Activated CD4-positive, alpha-beta T cell treated with anti-CD3 and anti-CD28 coated beads for 36 hours (primary cell): ENCODE data around the gene MADCAM1. TPM values are rescaled to one million over a fixed set of nuclear protein-coding genes. Genes with fewer than 3 reads are reported as not detected.

Source experiments
- ATAC-seq: fragments of 200-7000 bp; cut with Tn5 transposase; one replicate; pipeline ENCODE4 v1.10.0; 2021; ENCODE audit warnings: mild to moderate bottlenecking, moderate library complexity
- CTCF ChIA-PET: fragments of 350-600 bp; sonication (Branson Sonifier 250); formaldehyde crosslinking; loops from one replicate; lab custom pipeline; 2021; ENCODE audit warnings: antibody characterized with exemption; lab: Charles Lee
- POLR2A ChIA-PET: fragments of 350-600 bp; sonication (Branson Sonifier 250); formaldehyde crosslinking; loops from one replicate; lab custom pipeline; 2021; ENCODE audit warnings: antibody characterized with exemption, inconsistent platforms; lab: Charles Lee
- DNase-seq: peaks from one replicate; pipeline ENCODE4 v3.0.0-alpha.2; 2020
- H3K27ac Mint-ChIP-seq: one replicate; pipeline ENCODE4 v1.8.0; 2021; ENCODE audit warnings: mixed read lengths
- H3K27me3 Mint-ChIP-seq: one replicate; pipeline ENCODE4 v1.8.0; 2021; ENCODE audit warnings: mixed read lengths
- H3K36me3 Mint-ChIP-seq: one replicate; pipeline ENCODE4 v1.8.0; 2021; ENCODE audit warnings: low read depth, mixed read lengths
- H3K4me1 Mint-ChIP-seq: one replicate; pipeline ENCODE4 v1.8.0; 2021; ENCODE audit warnings: mixed read lengths
- H3K4me3 Mint-ChIP-seq: one replicate; pipeline ENCODE4 v1.8.0; 2021; ENCODE audit warnings: mild to moderate bottlenecking, moderate library complexity, mixed read lengths
- H3K9me3 Mint-ChIP-seq: one replicate; pipeline ENCODE4 v1.8.0; 2021; ENCODE audit warnings: low read depth, mixed read lengths
- intact Hi-C, 2 experiments: fragments of 100-400 bp; cut with DNase I in 1 of 2; cut with micrococcal nuclease in 1 of 2; formaldehyde crosslinking; loops; one replicate each; pipeline versions ENCODE4 v1.14.2 to v1.15.1; 2022 to 2024; cut with DNase I, micrococcal nuclease
- total RNA-seq, 2 experiments: library from RNA; stranded (reverse); gene quantifications; one replicate each; pipeline ENCODE4 v1.2.3, GENCODE V29; 2021

The MADCAM1 gene
- total RNA-seq, 2 experiments from 2014 or later = 0.14 TPM; not detected in 1

- intact Hi-C loops = no loop called here
- ATAC-seq = no peak
- Mint-ChIP-seq H3K36me3 (peaks cover 7% of the 10 kb centered on the region), H3K4me1 (peaks cover 18% of the 10 kb centered on the region), H3K27me3 (no peaks in the 10 kb centered on the region), H3K4me3 (no peak overlapping the region), H3K27ac (no peak overlapping the region), H3K9me3 (no peaks in the 10 kb centered on the region)
- CTCF ChIA-PET = no interaction called here
- POLR2A ChIA-PET = no interaction called here
- no peak for DNase-seq
These were observed 42.5 kb downstream of the MADCAM1 start for GRCh38 chr19:538641-539428.

- intact Hi-C loops = no loop called here
- ATAC-seq (no peak), DNase-seq (no peak)
- ChIA-PET CTCF (no interaction called here), POLR2A (no interaction called here)
- Mint-ChIP-seq H3K9me3 (no peaks in the 10 kb centered on the region), H3K4me1 (peaks cover 18% of the 10 kb centered on the region), H3K36me3 (peaks cover 7% of the 10 kb centered on the region), H3K27me3 (no peaks in the 10 kb centered on the region), H3K27ac (no peak overlapping the region), H3K4me3 (no peak overlapping the region)
These were observed 43.2 kb downstream of the MADCAM1 start for GRCh38 chr19:539429-540030.

GRCh38 chr19:540867-541637 lies 44.8 kb downstream of the MADCAM1 start:
- peaks cover 7% of the 10 kb centered on the region for H3K36me3 Mint-ChIP-seq
- ChIA-PET POLR2A (no interaction called here), CTCF (no interaction called here)
- DNase-seq = no peak
- ATAC-seq = no peak
- no peak overlapping the region for H3K27ac Mint-ChIP-seq
- peaks cover 20% of the 10 kb centered on the region for H3K4me1 Mint-ChIP-seq
- intact Hi-C loops = no loop called here
- no peaks in the 10 kb centered on the region for H3K9me3 Mint-ChIP-seq
- no peak overlapping the region for H3K4me3 Mint-ChIP-seq
- H3K27me3 Mint-ChIP-seq = no peaks in the 10 kb centered on the region

- no peak overlapping the region for H3K27ac Mint-ChIP-seq
- H3K27me3 Mint-ChIP-seq = no peaks in the 10 kb centered on the region
- H3K36me3 Mint-ChIP-seq = peaks cover 7% of the 10 kb centered on the region
- DNase-seq (no peak), ATAC-seq (no peak)
- ChIA-PET POLR2A (interaction anchor here (0.6 kb wide), 1 partner anchor 27 kb away, joined by 3 read pairs; no protein-coding TSS in a partner anchor), CTCF (interaction anchor here (1.1 kb wide), 1 partner anchor 9 kb away, joined by 3 read pairs; no protein-coding TSS in a partner anchor)
- intact Hi-C loops = no loop called here
- H3K9me3 Mint-ChIP-seq = no peaks in the 10 kb centered on the region
- peaks cover 20% of the 10 kb centered on the region for H3K4me1 Mint-ChIP-seq
- H3K4me3 Mint-ChIP-seq = no peak overlapping the region
These were observed 45.4 kb downstream of the MADCAM1 start for GRCh38 chr19:541699-542098.

GRCh38 chr19:542173-542866 lies 46.0 kb downstream of the MADCAM1 start:
- H3K27ac Mint-ChIP-seq = no peak overlapping the region
- intact Hi-C loops = no loop called here
- ATAC-seq (no peak), DNase-seq (no peak)
- ChIA-PET POLR2A (interaction anchor here (0.6 kb wide), 1 partner anchor 27 kb away, joined by 3 read pairs; no protein-coding TSS in a partner anchor), CTCF (interaction anchor here (0.5 to 1.1 kb wide), 2 partner anchors 10 to 85 kb away, joined by 3 read pairs; no protein-coding TSS in a partner anchor)
- H3K27me3 Mint-ChIP-seq = no peaks in the 10 kb centered on the region
- no peak overlapping the region for H3K4me3 Mint-ChIP-seq
- H3K4me1 Mint-ChIP-seq = peaks cover 20% of the 10 kb centered on the region
- H3K36me3 Mint-ChIP-seq = peaks cover 7% of the 10 kb centered on the region
- H3K9me3 Mint-ChIP-seq = no peaks in the 10 kb centered on the region

- H3K9me3 Mint-ChIP-seq = no peaks in the 10 kb centered on the region
- no peaks in the 10 kb centered on the region for H3K27me3 Mint-ChIP-seq
- ChIA-PET POLR2A (no interaction called here), CTCF (interaction anchor here (0.6 kb wide), 1 partner anchor 58 kb away, joined by 4 read pairs; no protein-coding TSS in a partner anchor)
- intact Hi-C loops = loop anchor here in 1 of 2 experiments (1.0 kb wide), 1 partner anchor 28 kb away; the partner anchor contains the start of gene BSG
- ATAC-seq = peak; percentile 96
- H3K27ac Mint-ChIP-seq = peak within 1 kb of the TSS; percentile 86
- peak; percentile 84 for DNase-seq
- peaks cover 10% of the 10 kb centered on the region for H3K36me3 Mint-ChIP-seq
- peaks cover 20% of the 10 kb centered on the region for H3K4me1 Mint-ChIP-seq
- peak within 1 kb of the TSS; percentile 73 for H3K4me3 Mint-ChIP-seq
These were observed 47.8 kb downstream of the MADCAM1 start, which contains the start of gene GZMM for GRCh38 chr19:543910-544608. GZMM (plus strand) TSS chr19:544053; CDS start chr19:544072, 19 bp downstream.

GRCh38 chr19:547117-547516 lies 50.8 kb downstream of the MADCAM1 start:
- Mint-ChIP-seq H3K4me1 (peaks cover 20% of the 10 kb centered on the region), H3K9me3 (no peaks in the 10 kb centered on the region), H3K27me3 (no peaks in the 10 kb centered on the region), H3K27ac (no peak overlapping the region), H3K4me3 (no peak overlapping the region), H3K36me3 (peaks cover 10% of the 10 kb centered on the region)
- POLR2A ChIA-PET = interaction anchor here (0.7 kb wide), 1 partner anchor 19 kb away, joined by 3 read pairs; no protein-coding TSS in a partner anchor
- DNase-seq = no peak
- ATAC-seq = no peak
- intact Hi-C loops = no loop called here
- CTCF ChIA-PET = no interaction called here

GRCh38 chr19:547836-548720 lies 51.8 kb downstream of the MADCAM1 start:
- Mint-ChIP-seq H3K27me3 (no peaks in the 10 kb centered on the region), H3K27ac (no peak overlapping the region), H3K4me3 (no peak overlapping the region), H3K4me1 (peaks cover 20% of the 10 kb centered on the region), H3K36me3 (peaks cover 10% of the 10 kb centered on the region), H3K9me3 (no peaks in the 10 kb centered on the region)
- CTCF ChIA-PET = no interaction called here
- intact Hi-C loops = no loop called here
- POLR2A ChIA-PET = no interaction called here
- no peak for DNase-seq
- ATAC-seq = no peak

- Mint-ChIP-seq H3K27me3 (no peaks in the 10 kb centered on the region), H3K27ac (no peak overlapping the region), H3K4me3 (no peak overlapping the region), H3K9me3 (no peaks in the 10 kb centered on the region), H3K4me1 (peaks cover 10% of the 10 kb centered on the region), H3K36me3 (peaks cover 8% of the 10 kb centered on the region)
- DNase-seq (no peak), ATAC-seq (no peak)
- ChIA-PET POLR2A (no interaction called here), CTCF (no interaction called here)
- intact Hi-C loops = no loop called here
These were observed 52.9 kb downstream of the MADCAM1 start for GRCh38 chr19:548886-549830.
